Kidney (tissue), 14 donors: Measurements from ENCODE around the gene MYO5B. TPM values are rescaled to one million over a fixed set of nuclear protein-coding genes. Genes with fewer than 3 reads are reported as not detected.

Source experiments
- DNase-seq, 5 donors: peaks; one replicate each; pipeline ENCODE4 v3.0.0-alpha.2; 2013 to 2020
- FAIRE-seq: peaks from 2 replicates; lab custom pipeline; 2012; peaks lifted over from hg19 to GRCh38; lab: Jason Lieb, UNC
- H3K27ac ChIP-seq, 2 donors: one replicate each; pipeline ENCODE4 v1.7.0; 2013; ENCODE audit warnings: low read depth in 2 of 2, low read length in 2 of 2, inconsistent platforms in 1 of 2
- H3K27me3 ChIP-seq: one replicate; pipeline ENCODE4 v1.7.1; 2013; ENCODE audit warnings: low read length, inconsistent platforms; ENCODE audit not compliant: control insufficient read depth, insufficient read depth
- H3K36me3 ChIP-seq, 3 donors: one replicate each; pipeline versions ENCODE4 v1.7.0 to v1.7.1; 2013; ENCODE audit warnings: low read length in 3 of 3, control low read depth in 1 of 3, inconsistent platforms in 1 of 3; ENCODE audit not compliant: insufficient read depth in 3 of 3, control insufficient read depth in 2 of 3
- H3K4me1 ChIP-seq, 3 donors: one replicate each; pipeline versions ENCODE4 v1.7.0 to v1.7.1; 2013; ENCODE audit warnings: low read length in 3 of 3, inconsistent platforms in 1 of 3, low read depth in 1 of 3; ENCODE audit not compliant: control insufficient read depth in 2 of 3, insufficient read depth in 2 of 3
- H3K4me3 ChIP-seq, 3 donors: one replicate each; pipeline versions ENCODE4 v1.7.0 to v1.8.1; 2013; ENCODE audit warnings: low read length in 3 of 3, control low read depth in 1 of 3, inconsistent platforms in 1 of 3
- H3K9ac ChIP-seq, 3 donors: one replicate each; pipeline versions ENCODE4 v1.7.0 to v1.7.1; 2013; ENCODE audit warnings: low read length in 3 of 3, control low read depth in 1 of 3, inconsistent platforms in 1 of 3
- H3K9me3 ChIP-seq, 3 donors: one replicate each; pipeline versions ENCODE4 v1.7.0 to v1.7.1; 2013; ENCODE audit warnings: low read length in 3 of 3, control low read depth in 1 of 3, inconsistent platforms in 1 of 3; ENCODE audit not compliant: control insufficient read depth in 2 of 3, insufficient read depth in 1 of 3
- CTCF ChIP-seq: IDR thresholded peaks from 3 replicates; pipeline ENCODE4 v1.5.1; 2012; ENCODE audit warnings: mild to moderate bottlenecking, moderate library complexity, borderline replicate concordance; ENCODE audit not compliant: insufficient read depth; ENCODE audit errors: extremely low read depth
- intact Hi-C: fragments of 100-400 bp; cut with DNase I; formaldehyde crosslinking; loops from one replicate; pipeline ENCODE4 v1.11.1; 2022
- polyA plus RNA-seq: library from polyadenylated mRNA; stranded (reverse); fragments of 350-450 nt; fragmentation: Illumina TruSeq; extraction: RNeasy Lipid Tissue Mini Kit (QIAGEN cat#74804); gene quantifications from one replicate; pipeline ENCODE4 v1.2.3, GENCODE V29; 2014; ENCODE audit warnings: low read depth, low replicate concordance; ENCODE audit not compliant: insufficient read depth
- total RNA-seq: library from RNA; stranded (reverse); fragmentation: NEBNext Ultra II Directional; extraction: Animal tissue kit (Norgen Biotek cat#: 25700); gene quantifications from one replicate; pipeline ENCODE4 v1.2.1, GENCODE V29; 2021
- donor health status: control.
- donor health status: control.
- donor health status: control.
- donor health status: control.
- donor health status: control.
- donor health status: DM: yes; HTN: yes; CAD: no.
- donor health status: Normal renal cell carcinoma (clear cell type).

MYO5B gene
- total and polyA plus RNA-seq, 2 donors from 2014 or later: 17.8 to 43.8 TPM

DNA sequence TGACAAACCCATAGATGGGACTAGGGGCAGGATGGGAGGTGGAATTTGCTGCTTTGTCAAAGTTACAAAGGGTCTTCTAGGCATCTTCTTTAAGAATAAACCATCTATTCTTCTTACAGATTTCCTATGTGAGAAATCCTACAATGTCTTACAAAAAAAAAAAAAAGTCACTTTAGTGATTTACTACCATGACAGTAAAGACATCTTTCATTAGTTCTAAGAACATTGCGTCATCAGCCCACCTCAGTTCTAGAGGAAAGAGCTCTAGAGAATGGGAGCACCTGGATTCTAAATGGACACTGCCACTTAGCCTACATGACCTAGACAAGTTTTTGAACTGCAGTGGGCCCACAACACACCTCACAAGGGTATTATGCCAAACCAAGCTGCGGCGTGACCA, 172.0 kb downstream of the MYO5B start:
- FAIRE-seq (no peak), DNase-seq (no peak)
- no peak for TF ChIP-seq CTCF
- no peaks in the 10 kb centered on the region for H3K4me1 ChIP-seq
- no peaks in the 10 kb centered on the region for H3K36me3 ChIP-seq
- no peaks in the 10 kb centered on the region for H3K27me3 ChIP-seq
- no peak overlapping the region for H3K4me3 ChIP-seq
- no peaks in the 10 kb centered on the region for H3K9me3 ChIP-seq
- H3K9ac ChIP-seq: no peak overlapping the region
- H3K27ac ChIP-seq: no peak overlapping the region
- intact Hi-C loops: no loop called here

GRCh38 chr18:50014606-50015005, 180.3 kb downstream of the MYO5B start:
- no peak for FAIRE-seq

DNA sequence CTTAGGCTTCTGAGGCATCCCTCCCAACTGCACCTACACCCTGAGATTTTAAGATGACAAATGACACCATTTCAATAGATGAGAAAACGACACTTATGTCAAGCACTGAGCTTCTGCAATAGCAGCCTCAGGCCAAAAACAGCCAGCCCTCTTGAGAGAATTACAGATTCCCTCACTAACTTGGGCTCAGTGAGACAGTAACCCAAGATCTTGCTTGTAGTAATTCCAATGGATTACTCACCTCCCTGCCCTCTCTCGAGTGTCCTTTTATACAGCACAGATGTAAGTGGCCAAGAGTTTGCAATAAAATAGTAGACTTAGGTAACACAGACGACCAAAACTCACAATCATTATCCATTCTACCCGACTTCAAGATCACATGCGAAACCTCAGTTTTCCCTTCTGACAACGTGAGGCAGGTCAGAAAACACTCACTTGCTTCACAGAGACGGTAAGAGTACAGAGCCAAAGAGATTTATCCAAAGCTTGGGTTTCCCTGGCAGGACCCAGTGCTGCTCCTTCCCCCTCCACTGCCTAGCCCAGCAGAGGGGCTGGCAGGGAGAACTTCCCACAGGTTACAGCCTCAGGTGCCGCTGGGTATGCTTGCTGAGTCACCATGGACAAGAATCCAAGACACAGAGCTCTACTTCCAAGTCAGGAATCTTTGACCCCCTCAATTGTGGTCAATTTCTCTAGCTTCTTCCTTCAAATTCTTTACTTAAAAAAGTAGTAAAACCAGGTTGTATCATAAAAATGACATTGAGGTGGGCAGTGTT, 181.4 kb downstream of the MYO5B start:
- Histone ChIP-seq H3K27ac (no peak overlapping the region), H3K4me3 (no peak overlapping the region), H3K36me3 (no peaks in the 10 kb centered on the region), H3K4me1 (peaks cover 0 to 14% (median 7%) of the 10 kb centered on the region in 3 donors), H3K27me3 (no peaks in the 10 kb centered on the region), H3K9me3 (no peaks in the 10 kb centered on the region), H3K9ac (no peak overlapping the region)
- FAIRE-seq (no peak), DNase-seq (no peak)
- intact Hi-C loops: no loop called here
- no peak for TF ChIP-seq CTCF

More at GRCh38 chr18:50014606-50015005, 180.3 kb downstream of the MYO5B start:
- Histone ChIP-seq H3K9me3 (no peaks in the 10 kb centered on the region), H3K4me1 (peaks cover 0 to 14% (median 7%) of the 10 kb centered on the region in 3 donors), H3K27me3 (no peaks in the 10 kb centered on the region), H3K36me3 (no peaks in the 10 kb centered on the region), H3K9ac (no peak overlapping the region), H3K27ac (no peak overlapping the region), H3K4me3 (no peak overlapping the region)
- no peak for TF ChIP-seq CTCF
- no peak for DNase-seq
- intact Hi-C loops: no loop called here
